Gastrocnemius medialis (tissue), 4 donors: ENCODE data around the gene FGFRL1.

ENCODE experiments used
- POLR2A ChIP-seq, 2 donors: fragments of 450-650 bp; IDR thresholded peaks; one replicate each; pipeline ENCODE4 v1.6.1; 2017; ENCODE audit warnings: antibody characterized with exemption in 2 of 2, mild to moderate bottlenecking in 2 of 2, moderate library complexity in 2 of 2
- TF ChIP-seq, protein P1 (sequence below), 5 experiments: fragments of 450-650 bp in 3 of 5; fragments of 200-600 bp in 2 of 5; sonication (generic) in 2 of 5; IDR thresholded peaks in 4 of 5; conservative IDR thresholded peaks in 1 of 5; 1 replicate in 4 of 5; 2 replicates in 1 of 5; pipeline ENCODE4 v1.5.1; 2016 to 2019; ENCODE audit warnings: antibody characterized with exemption in 5 of 5, mild to moderate bottlenecking in 3 of 5, moderate library complexity in 3 of 5

DNA sequence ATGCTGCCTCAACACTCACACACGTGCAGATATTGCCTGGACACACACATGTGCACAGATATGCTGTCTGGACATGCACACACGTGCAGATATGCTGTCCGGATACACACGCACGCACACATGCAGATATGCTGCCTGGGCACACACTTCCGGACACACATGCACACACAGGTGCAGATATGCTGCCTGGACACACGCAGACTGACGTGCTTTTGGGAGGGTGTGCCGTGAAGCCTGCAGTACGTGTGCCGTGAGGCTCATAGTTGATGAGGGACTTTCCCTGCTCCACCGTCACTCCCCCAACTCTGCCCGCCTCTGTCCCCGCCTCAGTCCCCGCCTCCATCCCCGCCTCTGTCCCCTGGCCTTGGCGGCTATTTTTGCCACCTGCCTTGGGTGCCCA is 14.7 kb downstream of the FGFRL1 start:
- TF ChIP-seq, protein P1, sequence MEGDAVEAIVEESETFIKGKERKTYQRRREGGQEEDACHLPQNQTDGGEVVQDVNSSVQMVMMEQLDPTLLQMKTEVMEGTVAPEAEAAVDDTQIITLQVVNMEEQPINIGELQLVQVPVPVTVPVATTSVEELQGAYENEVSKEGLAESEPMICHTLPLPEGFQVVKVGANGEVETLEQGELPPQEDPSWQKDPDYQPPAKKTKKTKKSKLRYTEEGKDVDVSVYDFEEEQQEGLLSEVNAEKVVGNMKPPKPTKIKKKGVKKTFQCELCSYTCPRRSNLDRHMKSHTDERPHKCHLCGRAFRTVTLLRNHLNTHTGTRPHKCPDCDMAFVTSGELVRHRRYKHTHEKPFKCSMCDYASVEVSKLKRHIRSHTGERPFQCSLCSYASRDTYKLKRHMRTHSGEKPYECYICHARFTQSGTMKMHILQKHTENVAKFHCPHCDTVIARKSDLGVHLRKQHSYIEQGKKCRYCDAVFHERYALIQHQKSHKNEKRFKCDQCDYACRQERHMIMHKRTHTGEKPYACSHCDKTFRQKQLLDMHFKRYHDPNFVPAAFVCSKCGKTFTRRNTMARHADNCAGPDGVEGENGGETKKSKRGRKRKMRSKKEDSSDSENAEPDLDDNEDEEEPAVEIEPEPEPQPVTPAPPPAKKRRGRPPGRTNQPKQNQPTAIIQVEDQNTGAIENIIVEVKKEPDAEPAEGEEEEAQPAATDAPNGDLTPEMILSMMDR (IDR thresholded peaks at IDR 0.05 in 4 of 5, conservative IDR thresholded peaks at IDR 0.05 in 1 of 5): no peak
- no peak for TF ChIP-seq POLR2A (IDR thresholded peaks at IDR 0.05)
